ENCODE results near the gene RASSF6. TPM values are rescaled to one million over a fixed set of nuclear protein-coding genes. Genes with fewer than 3 reads are reported as not detected.

Gene RASSF6
- total and polyA plus RNA-seq, 2 donors (not counting 1 experiment from before 2014, with no cell fraction given): 1.4 to 13.1 TPM

- intact Hi-C loops (cut with micrococcal nuclease): no loop called here
- Histone ChIP-seq H3K4me2 (replicated peaks; ENCODE audit: low read depth, low read length, poor library complexity, severe bottlenecking) (no peak overlapping the region), H3K79me2 (ENCODE audit: control insufficient read depth, insufficient read depth, low read length) (no peaks in the 10 kb centered on the region), H3K4me1 (ENCODE audit: control insufficient read depth in 2 of 2, insufficient read depth in 2 of 2, low read length in 2 of 2) (peaks cover 0 to 4% of the 10 kb centered on the region in 2 donors), H3K4me3 (ENCODE audit: control extremely low read depth in 1 of 5, extremely low read depth in 1 of 5, insufficient read depth in 1 of 5, low read depth in 2 of 5, low read length in 4 of 5) (no peak overlapping the region), H3K27me3 (replicated peaks in 1 of 4; ENCODE audit: control extremely low read depth in 1 of 4, control insufficient read depth in 3 of 4, insufficient read depth in 4 of 4, low read length in 3 of 4) (no peaks in the 10 kb centered on the region), H3K27ac (ENCODE audit: low read length in 2 of 2) (no peak overlapping the region), H3K36me3 (replicated peaks in 1 of 2; ENCODE audit: control extremely low read depth in 1 of 2, control insufficient read depth in 1 of 2, extremely low read depth in 1 of 2, insufficient read depth in 2 of 2, low read length in 1 of 2) (no peaks in the 10 kb centered on the region), H3K9ac (ENCODE audit: low read length) (no peak overlapping the region), H2AFZ (ENCODE audit: insufficient read depth, low read depth, low read length, poor library complexity, severe bottlenecking) (no peak overlapping the region), H4K20me1 (ENCODE audit: control insufficient read depth, insufficient read depth, low read length, poor library complexity, severe bottlenecking) (no peaks in the 10 kb centered on the region), H3K9me3 (ENCODE audit: control extremely low read depth in 1 of 3, control insufficient read depth in 2 of 3, insufficient read depth in 1 of 3, low read length in 2 of 3) (no peaks in the 10 kb centered on the region)
- TF ChIP-seq CTCF (IDR thresholded peaks at IDR 0.05) (no peak), EZH2 (IDR thresholded peaks at IDR 0.05; ENCODE audit: borderline replicate concordance, insufficient read depth, low read depth, low read length, poor library complexity, severe bottlenecking) (no peak)
- Mint-ChIP-seq H3K4me1 (peaks cover 3% of the 10 kb centered on the region), H3K27me3 (no peaks in the 10 kb centered on the region), H3K9me3 (ENCODE audit: insufficient read depth) (no peaks in the 10 kb centered on the region), H3K27ac (no peak overlapping the region), H3K4me3 (no peak overlapping the region)
- DNase-seq (no peak), ATAC-seq (ENCODE audit: low read depth) (no peak)
- POLR2A ChIA-PET: no interaction called here
- CTCF ChIA-PET: interaction anchor here (0.8 kb wide), 1 partner anchor 76 kb away, joined by 3 read pairs; no protein-coding TSS in a partner anchor
These were observed 42.9 kb downstream of the RASSF6 start for GRCh38 chr4:73577371-73577770.

- Histone ChIP-seq H3K9me3 (ENCODE audit: control extremely low read depth in 1 of 3, control insufficient read depth in 2 of 3, insufficient read depth in 1 of 3, low read length in 2 of 3) (no peaks in the 10 kb centered on the region), H3K27me3 (replicated peaks in 1 of 4; ENCODE audit: control extremely low read depth in 1 of 4, control insufficient read depth in 3 of 4, insufficient read depth in 4 of 4, low read length in 3 of 4) (no peaks in the 10 kb centered on the region), H4K20me1 (ENCODE audit: control insufficient read depth, insufficient read depth, low read length, poor library complexity, severe bottlenecking) (no peaks in the 10 kb centered on the region), H3K9ac (ENCODE audit: low read length) (no peak overlapping the region), H3K4me3 (ENCODE audit: control extremely low read depth in 1 of 5, extremely low read depth in 1 of 5, insufficient read depth in 1 of 5, low read depth in 2 of 5, low read length in 4 of 5) (no peak overlapping the region), H3K4me2 (replicated peaks; ENCODE audit: low read depth, low read length, poor library complexity, severe bottlenecking) (no peak overlapping the region), H3K36me3 (replicated peaks in 1 of 2; ENCODE audit: control extremely low read depth in 1 of 2, control insufficient read depth in 1 of 2, extremely low read depth in 1 of 2, insufficient read depth in 2 of 2, low read length in 1 of 2) (no peaks in the 10 kb centered on the region), H2AFZ (ENCODE audit: insufficient read depth, low read depth, low read length, poor library complexity, severe bottlenecking) (no peak overlapping the region), H3K4me1 (ENCODE audit: control insufficient read depth in 2 of 2, insufficient read depth in 2 of 2, low read length in 2 of 2) (peaks cover 0 to 4% of the 10 kb centered on the region in 2 donors), H3K79me2 (ENCODE audit: control insufficient read depth, insufficient read depth, low read length) (no peaks in the 10 kb centered on the region), H3K27ac (ENCODE audit: low read length in 2 of 2) (no peak overlapping the region)
- Mint-ChIP-seq H3K27ac (no peak overlapping the region), H3K4me1 (peaks cover 3% of the 10 kb centered on the region), H3K27me3 (no peaks in the 10 kb centered on the region), H3K4me3 (no peak overlapping the region), H3K9me3 (ENCODE audit: insufficient read depth) (no peaks in the 10 kb centered on the region)
- intact Hi-C loops (cut with micrococcal nuclease): no loop called here
- POLR2A ChIA-PET: no interaction called here
- CTCF ChIA-PET: interaction anchor here (0.7 to 7.3 kb wide), 7 partner anchors 11 to 184 kb away, joined by 3 to 145 read pairs (median 3); no protein-coding TSS in a partner anchor
- no CpG with 5 or more reads among the region's 3 CpGs for WGBS (ENCODE audit: insufficient coverage)
- DNase-seq: no peak
- TF ChIP-seq EZH2 (IDR thresholded peaks at IDR 0.05; ENCODE audit: borderline replicate concordance, insufficient read depth, low read depth, low read length, poor library complexity, severe bottlenecking) (no peak), CTCF (IDR thresholded peaks at IDR 0.05) (no peak)
- ATAC-seq (ENCODE audit: low read depth): no peak
These were observed 43.9 kb downstream of the RASSF6 start for GRCh38 chr4:73576381-73576780.

All from B cell (primary cell).